OCI-LY1 (cell line): ENCODE data around the gene CELA2A.

Experiments
- H2AFZ ChIP-seq: fragments of 200-600 bp; sonication (generic), shearing (Covaris generic); 2 replicates; pipeline ENCODE4 v1.6.0; 2014; ENCODE audit warnings: antibody characterized with exemption, mild to moderate bottlenecking, low read length
- H3F3A ChIP-seq: fragments of 200-600 bp; sonication (generic), shearing (Covaris generic); 2 replicates; pipeline ENCODE4 v1.6.0; 2014; ENCODE audit warnings: mild to moderate bottlenecking, antibody characterized with exemption, low read length, moderate library complexity; ENCODE audit not compliant: insufficient read depth
- H3K27ac ChIP-seq: fragments of 200-600 bp; sonication (generic); 2 replicates; pipeline ENCODE4 v1.5.1; 2014; ENCODE audit warnings: low read length, mixed run types, mild to moderate bottlenecking, low read depth; ENCODE audit not compliant: poor library complexity, severe bottlenecking
- H3K27me3 ChIP-seq: fragments of 200-600 bp; sonication (generic); 2 replicates; pipeline ENCODE4 v1.6.0; 2014; ENCODE audit warnings: antibody characterized with exemption, mild to moderate bottlenecking, low read length, moderate library complexity; ENCODE audit not compliant: insufficient read depth
- H3K36me3 ChIP-seq: fragments of 200-600 bp; sonication (generic); 2 replicates; pipeline ENCODE4 v1.6.1; 2014; ENCODE audit warnings: mild to moderate bottlenecking, antibody characterized with exemption, low read length, moderate library complexity, mixed read lengths; ENCODE audit not compliant: insufficient read depth
- H3K4me1 ChIP-seq: fragments of 200-600 bp; sonication (generic); 2 replicates; pipeline ENCODE4 v1.5.1; 2014; ENCODE audit warnings: mild to moderate bottlenecking, low read length, moderate library complexity; ENCODE audit not compliant: insufficient read depth, severe bottlenecking
- H3K4me2 ChIP-seq: fragments of 200-600 bp; sonication (generic), shearing (Covaris generic); 2 replicates; pipeline ENCODE4 v1.6.1; 2014; ENCODE audit warnings: low read length
- H3K4me3 ChIP-seq: fragments of 200-600 bp; sonication (generic); 2 replicates; pipeline ENCODE4 v1.5.1; 2014; ENCODE audit warnings: low read length, low read depth, mild to moderate bottlenecking, mixed read lengths; ENCODE audit not compliant: poor library complexity, severe bottlenecking
- H3K79me2 ChIP-seq: fragments of 200-600 bp; shearing (Covaris generic); 2 replicates; pipeline ENCODE4 v1.6.1; 2016; ENCODE audit warnings: mixed run types, low read length, mixed read lengths; ENCODE audit not compliant: insufficient read depth
- H3K9ac ChIP-seq: fragments of 200-600 bp; sonication (generic), shearing (Covaris generic); 2 replicates; pipeline ENCODE4 v1.6.1; 2014; ENCODE audit warnings: mild to moderate bottlenecking, low read length, mixed read lengths
- H3K9me2 ChIP-seq: fragments of 200-600 bp; sonication (generic), shearing (Covaris generic); 2 replicates; pipeline ENCODE4 v1.6.1; 2014; ENCODE audit warnings: low read depth, mild to moderate bottlenecking, low read length, mixed read lengths
- H3K9me3 ChIP-seq: fragments of 200-600 bp; shearing (Covaris generic); 2 replicates; pipeline ENCODE4 v1.6.1; 2014; ENCODE audit warnings: low read length, mixed read lengths
- H4K20me1 ChIP-seq: fragments of 200-600 bp; sonication (generic), shearing (Covaris generic); 2 replicates; pipeline ENCODE4 v1.6.0; 2016; ENCODE audit warnings: mild to moderate bottlenecking, low read length; ENCODE audit not compliant: insufficient read depth
- EZH2 ChIP-seq: fragments of 200-600 bp; sonication (generic), shearing (Covaris generic); IDR thresholded peaks from 2 replicates; pipeline ENCODE4 v1.8.0; 2017; ENCODE audit warnings: borderline replicate concordance, mixed run types, mild to moderate bottlenecking, antibody characterized with exemption, low read length, moderate library complexity, mixed read lengths
- TF ChIP-seq, protein P1 (sequence below): fragments of 200-600 bp; sonication (generic), shearing (Covaris generic); IDR thresholded peaks from 2 replicates; pipeline ENCODE4 v1.5.1; 2017; ENCODE audit warnings: mild to moderate bottlenecking, antibody characterized with exemption, low read length, moderate library complexity, mixed read lengths

The CELA2A gene

DNA sequence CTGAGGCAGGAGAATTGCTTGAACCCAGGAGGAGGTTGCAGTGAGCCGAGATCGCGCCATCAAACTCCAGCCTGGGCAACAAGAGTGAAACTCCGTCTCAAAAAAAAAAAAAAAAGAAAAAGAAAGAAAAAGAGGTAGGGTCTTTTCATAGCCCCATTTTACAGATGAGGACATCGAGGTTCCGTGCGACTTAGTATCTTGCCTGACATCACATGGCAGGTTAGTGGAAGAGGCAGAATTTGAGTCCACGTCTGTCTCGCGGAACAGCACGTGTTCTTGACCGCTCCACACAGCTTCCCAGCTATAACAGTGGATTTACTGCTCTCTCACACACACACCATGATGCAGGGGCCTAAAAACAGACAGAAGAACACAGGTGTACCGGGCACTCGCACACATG, 17.2 kb upstream of the CELA2A start:
- Histone ChIP-seq H3K4me3 (no peak overlapping the region), H3K9me3 (no peaks in the 10 kb centered on the region), H3K4me2 (no peak overlapping the region), H3K27ac (no peak overlapping the region), H3K36me3 (no peaks in the 10 kb centered on the region), H3K4me1 (no peaks in the 10 kb centered on the region), H3K9ac (no peak overlapping the region), H3K27me3 (no peaks in the 10 kb centered on the region; the same call in 1 of the 2 replicates), H3K9me2 (no peaks in the 10 kb centered on the region), H2AFZ (no peak overlapping the region), H3K79me2 (no peaks in the 10 kb centered on the region), H3F3A (no peaks in the 10 kb centered on the region), H4K20me1 (no peaks in the 10 kb centered on the region)
- TF ChIP-seq, protein P1, sequence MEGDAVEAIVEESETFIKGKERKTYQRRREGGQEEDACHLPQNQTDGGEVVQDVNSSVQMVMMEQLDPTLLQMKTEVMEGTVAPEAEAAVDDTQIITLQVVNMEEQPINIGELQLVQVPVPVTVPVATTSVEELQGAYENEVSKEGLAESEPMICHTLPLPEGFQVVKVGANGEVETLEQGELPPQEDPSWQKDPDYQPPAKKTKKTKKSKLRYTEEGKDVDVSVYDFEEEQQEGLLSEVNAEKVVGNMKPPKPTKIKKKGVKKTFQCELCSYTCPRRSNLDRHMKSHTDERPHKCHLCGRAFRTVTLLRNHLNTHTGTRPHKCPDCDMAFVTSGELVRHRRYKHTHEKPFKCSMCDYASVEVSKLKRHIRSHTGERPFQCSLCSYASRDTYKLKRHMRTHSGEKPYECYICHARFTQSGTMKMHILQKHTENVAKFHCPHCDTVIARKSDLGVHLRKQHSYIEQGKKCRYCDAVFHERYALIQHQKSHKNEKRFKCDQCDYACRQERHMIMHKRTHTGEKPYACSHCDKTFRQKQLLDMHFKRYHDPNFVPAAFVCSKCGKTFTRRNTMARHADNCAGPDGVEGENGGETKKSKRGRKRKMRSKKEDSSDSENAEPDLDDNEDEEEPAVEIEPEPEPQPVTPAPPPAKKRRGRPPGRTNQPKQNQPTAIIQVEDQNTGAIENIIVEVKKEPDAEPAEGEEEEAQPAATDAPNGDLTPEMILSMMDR: no peak
- no peak for TF ChIP-seq EZH2

DNA sequence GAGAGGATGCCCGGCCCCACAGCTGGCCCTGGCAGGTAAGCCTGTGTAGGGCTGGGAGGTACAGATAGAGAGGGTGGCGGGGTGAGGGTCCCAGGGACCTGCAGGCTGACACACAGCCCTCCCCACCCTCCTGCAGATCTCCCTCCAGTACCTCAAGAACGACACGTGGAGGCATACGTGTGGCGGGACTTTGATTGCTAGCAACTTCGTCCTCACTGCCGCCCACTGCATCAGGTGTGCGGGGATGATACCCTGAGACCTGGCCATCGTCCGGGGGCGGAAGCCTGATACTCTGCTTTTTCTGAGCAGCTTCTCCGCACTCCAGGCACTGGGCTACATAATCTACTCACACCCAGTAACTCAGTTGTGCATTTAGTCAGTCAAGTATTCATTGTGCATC, 16.2 kb upstream of the CELA2A start:
- TF ChIP-seq EZH2: no peak
- TF ChIP-seq, protein P1: no peak
- H3K27ac ChIP-seq: no peak overlapping the region

DNA sequence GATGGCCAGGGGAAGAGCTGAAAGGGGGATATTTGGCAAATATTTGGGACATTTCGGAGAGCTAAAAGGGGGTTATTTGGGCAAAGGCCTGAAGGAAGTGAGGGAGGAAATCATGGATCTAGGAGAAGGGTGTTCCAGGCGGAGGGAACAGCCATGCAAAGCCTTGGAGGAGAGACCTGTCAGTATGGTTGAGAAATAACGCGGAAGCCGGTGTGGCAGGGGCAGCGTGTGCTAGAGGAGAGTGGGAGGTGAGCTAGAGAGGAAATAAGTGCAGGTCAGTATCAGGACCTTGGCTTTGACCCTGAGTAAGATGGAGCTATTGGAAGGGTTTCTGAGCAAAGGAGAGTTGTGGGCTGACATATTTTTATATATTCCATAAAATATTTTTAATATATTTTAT, 15.3 kb upstream of the CELA2A start:
- H3K36me3 ChIP-seq: no peaks in the 10 kb centered on the region
- no peaks in the 10 kb centered on the region; the same call in 1 of the 2 replicates for H3K27me3 ChIP-seq
- H3K9me3 ChIP-seq: no peaks in the 10 kb centered on the region
- no peaks in the 10 kb centered on the region for H3K9me2 ChIP-seq
- H2AFZ ChIP-seq: no peak overlapping the region
- no peak overlapping the region for H3K4me2 ChIP-seq
- no peaks in the 10 kb centered on the region for H3K79me2 ChIP-seq
- TF ChIP-seq EZH2: no peak
- TF ChIP-seq, protein P1: no peak
- H4K20me1 ChIP-seq: no peaks in the 10 kb centered on the region
- H3K4me3 ChIP-seq: no peak overlapping the region
- H3K27ac ChIP-seq: no peak overlapping the region
- H3K9ac ChIP-seq: no peak overlapping the region
- H3K4me1 ChIP-seq: no peaks in the 10 kb centered on the region
- no peaks in the 10 kb centered on the region for H3F3A ChIP-seq

More for the DNA sequence above, 16.2 kb upstream of the CELA2A start:
- no peaks in the 10 kb centered on the region for H4K20me1 ChIP-seq
- no peak overlapping the region for H3K9ac ChIP-seq
- H3K79me2 ChIP-seq: no peaks in the 10 kb centered on the region
- no peak overlapping the region for H3K4me2 ChIP-seq
- no peak overlapping the region for H3K4me3 ChIP-seq
- H3K4me1 ChIP-seq: no peaks in the 10 kb centered on the region
- no peaks in the 10 kb centered on the region for H3F3A ChIP-seq
- no peak overlapping the region for H2AFZ ChIP-seq
- no peaks in the 10 kb centered on the region for H3K9me3 ChIP-seq
- H3K36me3 ChIP-seq: no peaks in the 10 kb centered on the region
- no peaks in the 10 kb centered on the region for H3K9me2 ChIP-seq
- H3K27me3 ChIP-seq: no peaks in the 10 kb centered on the region; the same call in 1 of the 2 replicates
